NCI-H1694 (cell line): ENCODE results near the gene PPT1.
A peak's percentile ranks its signal among the peaks of the same experiment; 100 is the strongest.

Experiments
- DNase-seq: peaks from one replicate; lab custom pipeline; 2025; lab: John Stamatoyannopoulos, UW

The PPT1 gene

DNA sequence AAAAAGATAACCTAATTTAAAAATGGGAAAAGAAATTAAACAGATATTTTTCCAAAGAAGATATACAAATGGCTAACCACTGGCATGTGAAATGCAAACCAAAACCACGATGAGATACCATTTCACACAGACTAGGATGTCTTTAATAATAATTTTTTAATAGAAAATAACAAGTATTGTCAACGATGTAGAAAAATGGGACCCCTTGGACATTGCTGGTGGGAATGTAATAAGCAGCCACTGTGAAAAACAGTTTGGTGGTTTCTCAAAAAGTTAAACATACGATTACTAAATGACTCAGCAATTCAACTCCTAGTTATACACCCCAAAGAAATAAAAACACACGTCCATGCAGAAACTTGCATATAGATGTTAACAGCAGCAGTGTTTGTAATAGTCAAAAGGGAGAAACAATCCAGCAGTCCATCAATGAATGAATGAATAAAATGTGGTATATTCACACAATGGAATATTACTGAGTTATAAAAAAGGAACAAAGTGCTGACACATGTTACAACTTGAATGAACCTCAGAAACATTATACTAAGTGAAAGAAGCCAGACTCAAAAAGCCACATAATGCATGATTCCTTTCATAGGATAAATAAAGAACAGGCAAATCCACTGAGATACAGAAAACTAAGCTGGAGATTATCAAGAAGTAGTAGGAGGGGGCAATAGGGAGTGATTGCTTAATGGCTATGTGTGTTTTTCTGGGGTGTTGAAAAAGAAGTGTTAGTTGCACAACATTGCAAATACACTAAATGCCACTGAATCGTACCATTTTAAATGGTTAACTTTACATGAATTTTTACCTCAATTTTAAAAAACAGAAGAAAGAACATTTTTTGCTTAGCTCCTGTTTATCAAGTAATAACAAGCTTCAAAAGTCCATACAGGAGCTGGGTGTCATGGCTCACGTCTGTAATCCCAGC, 4.1 kb downstream of the PPT1 start:
- DNase-seq = no peak

DNA sequence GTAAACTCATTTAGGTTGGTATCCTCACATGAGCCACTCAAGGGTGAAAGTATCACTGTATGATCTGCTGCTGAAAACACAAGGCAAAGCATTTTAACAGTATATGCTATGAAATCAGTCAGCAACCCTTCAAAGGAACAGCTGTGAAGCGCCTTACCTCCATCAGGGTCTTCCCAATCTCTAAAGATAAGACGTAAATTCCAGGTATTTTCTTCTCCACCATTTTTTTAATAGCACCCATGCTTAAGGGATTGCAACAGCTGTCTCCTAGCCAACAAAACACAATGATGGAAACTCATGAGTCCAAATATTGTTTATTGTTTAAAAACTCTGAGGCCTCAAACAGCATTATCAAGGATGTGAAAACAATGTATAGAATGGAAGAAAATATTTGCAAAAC, 4.8 kb downstream of the PPT1 start:
- no peak for DNase-seq

DNA sequence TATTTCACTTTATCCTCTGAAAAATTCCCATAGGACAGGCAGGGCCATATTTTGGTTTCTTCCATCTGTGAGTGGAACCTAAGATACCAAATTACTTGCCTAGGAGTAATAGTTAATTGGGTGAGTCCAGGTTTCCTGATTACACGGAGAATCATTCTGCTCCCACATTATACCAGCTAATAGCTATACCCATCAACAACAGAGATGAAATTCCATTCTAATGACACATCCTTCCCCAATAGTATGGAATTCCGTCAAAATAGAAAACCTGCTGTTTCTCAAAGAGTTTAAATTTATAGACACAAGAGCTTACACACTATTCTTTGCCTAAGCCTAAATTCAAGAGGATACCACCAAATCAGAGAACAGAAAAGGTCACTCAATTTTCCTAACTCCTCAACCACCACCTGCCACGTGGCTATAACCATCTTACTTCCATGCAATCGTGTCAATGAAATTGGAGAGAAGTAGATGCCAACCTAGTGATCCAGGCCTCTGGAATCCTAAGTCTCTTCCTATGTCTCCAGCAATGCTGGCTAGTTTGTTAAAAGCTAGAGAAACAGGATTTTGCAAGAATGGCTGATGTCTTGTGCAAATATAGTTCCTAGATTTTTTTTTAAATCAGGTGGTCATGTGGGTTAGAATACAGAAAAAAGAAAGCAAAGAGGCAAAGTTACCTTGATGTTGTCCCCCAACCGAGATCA, 6.2 kb downstream of the PPT1 start:
- no peak for DNase-seq

DNA sequence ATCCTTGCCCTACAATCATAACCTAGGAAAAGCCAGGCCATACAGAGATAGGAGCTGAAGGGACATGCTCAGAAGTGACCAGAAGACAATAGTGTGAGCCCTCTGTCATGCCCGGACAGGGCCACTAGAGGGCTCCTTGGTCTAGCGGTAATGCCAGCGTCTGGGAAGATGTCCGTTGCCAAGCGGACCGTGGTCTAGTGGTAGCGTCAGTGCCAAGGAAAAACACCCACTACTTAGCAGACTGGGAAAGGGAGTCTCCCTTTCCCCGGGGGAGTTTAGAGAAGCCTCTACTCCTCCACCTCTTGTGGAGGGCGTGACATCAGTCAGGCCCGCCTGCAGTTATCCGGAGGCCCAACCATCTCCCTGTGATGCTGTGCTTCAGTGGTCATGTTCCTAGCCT, 12.3 kb downstream of the PPT1 start:
- peak; percentile 0 for DNase-seq

DNA sequence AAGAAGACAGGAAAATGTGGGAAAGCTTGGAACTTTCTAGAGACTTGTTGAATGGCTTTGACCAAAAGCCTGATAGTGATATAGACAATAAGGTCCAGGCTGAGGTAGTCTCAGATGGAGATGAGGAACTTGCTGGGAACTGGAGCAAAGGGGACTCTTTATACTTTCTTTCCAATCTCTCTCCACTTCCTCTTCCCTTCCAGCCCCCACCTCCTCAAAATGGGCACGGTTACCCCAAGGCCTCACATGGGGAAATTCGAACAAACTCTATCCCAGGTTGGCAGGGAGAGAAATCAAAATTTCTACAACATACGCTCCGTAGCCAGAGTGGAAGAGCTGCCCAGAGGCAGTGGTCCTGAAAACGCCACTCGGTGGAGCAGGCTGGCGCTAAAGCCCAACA, 15.2 kb downstream of the PPT1 start:
- DNase-seq = no peak

DNA sequence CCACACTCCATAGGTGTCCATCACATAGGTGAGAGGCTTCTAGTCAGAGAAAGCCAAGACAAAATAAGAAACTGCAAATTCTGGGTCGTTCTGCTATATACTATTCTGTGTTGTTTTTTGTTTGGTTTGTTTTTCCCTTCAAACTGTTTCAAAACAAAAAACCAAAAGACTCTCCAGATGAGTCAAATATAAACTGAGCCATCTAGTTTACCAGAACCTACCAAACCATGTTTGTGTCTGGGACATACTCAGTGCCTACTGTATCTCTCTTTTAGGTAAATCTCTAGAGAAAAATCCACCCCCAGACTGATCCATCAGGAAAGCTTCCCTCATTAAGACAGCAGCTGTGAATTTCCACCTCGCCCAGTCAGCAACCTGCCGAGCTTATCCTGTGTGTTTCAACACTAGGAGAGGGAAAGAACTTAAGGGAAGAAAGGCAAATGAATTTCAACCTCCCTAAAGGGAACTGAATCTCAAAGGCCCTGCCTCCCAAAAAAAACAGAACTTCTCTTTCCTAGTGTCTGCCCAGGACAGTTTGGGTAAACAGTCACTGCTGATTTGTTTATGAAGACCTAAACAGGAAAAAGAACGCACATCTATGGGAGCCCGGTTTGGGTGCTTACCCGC, 17.2 kb downstream of the PPT1 start:
- DNase-seq = no peak

DNA sequence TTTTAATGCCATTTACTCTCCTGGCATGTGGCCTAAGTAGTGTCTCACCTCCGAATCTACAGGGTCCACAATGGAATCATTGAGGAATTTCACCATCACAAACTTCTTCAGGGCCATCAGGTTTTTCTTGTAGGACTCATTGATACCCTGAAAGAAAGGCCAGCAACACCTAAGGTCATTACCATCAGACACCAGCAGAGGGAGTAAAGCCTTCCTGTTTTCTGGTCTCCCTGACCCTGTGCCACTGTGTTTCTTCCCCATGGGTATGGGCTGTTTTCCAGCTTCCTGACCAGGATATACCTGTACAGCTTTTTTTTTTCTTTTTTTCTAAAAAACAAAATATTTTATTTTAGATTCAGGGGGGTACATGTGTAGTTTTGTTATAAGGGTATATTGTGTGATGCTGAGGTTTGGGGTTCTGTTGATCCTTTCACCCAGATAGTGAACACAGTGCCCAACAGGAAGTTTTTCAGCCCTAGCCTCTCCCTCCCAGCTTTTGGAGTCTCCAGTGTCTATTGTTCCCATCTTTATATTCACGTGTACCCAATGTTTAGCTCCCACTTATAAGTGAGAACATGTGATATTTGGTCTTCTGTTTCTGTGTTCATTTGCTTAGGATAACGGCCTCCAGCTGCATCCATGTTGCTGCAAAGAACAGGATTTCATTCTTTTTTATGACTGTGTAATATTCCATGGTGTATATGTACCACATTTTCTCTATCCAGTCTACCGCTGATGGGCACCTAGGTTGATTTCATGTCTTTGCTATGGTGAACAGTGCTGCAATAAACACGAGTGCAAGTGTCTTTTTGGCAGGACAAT, 18.3 kb downstream of the PPT1 start:
- DNase-seq = peak; percentile 56

DNA sequence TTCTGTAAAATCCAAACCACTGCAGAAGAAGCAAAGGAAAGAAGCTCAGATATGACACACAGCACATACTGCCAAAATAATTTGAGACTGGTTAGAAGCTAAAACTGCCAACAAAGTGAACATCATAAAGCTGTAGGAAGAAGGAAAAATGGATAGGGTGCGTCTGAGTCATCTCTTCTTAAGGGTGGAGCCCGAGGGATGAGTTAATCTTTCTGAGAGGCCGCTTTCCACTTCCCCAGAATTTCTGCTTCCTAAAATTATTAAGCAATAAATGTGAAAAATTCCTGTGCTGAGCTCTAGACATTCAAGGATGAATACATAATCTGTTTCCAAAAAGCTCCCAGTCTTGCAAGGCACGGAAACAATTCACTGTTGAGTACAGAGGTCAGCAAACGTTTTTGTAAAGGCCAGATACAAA, 20.1 kb downstream of the PPT1 start:
- DNase-seq = no peak

DNA sequence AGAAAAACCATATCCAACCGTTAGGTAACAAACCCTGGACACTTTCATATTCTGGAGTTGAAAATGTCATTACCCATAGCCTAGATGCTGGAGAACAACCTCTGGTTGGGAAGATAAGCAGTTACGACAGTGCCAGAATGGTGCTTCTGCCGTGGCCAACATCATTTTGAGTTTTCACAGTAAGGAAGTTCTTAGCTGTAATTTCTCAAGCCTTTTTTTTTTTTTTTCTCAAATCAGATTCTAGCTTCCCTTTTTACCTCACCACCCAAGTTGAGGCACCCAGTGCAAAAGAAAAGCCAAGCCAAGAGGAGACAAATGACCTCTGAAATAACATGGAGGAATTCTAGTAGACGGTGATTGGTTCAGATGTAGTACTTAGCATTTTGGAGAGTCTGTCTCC, 21.8 kb downstream of the PPT1 start:
- DNase-seq = no peak

DNA sequence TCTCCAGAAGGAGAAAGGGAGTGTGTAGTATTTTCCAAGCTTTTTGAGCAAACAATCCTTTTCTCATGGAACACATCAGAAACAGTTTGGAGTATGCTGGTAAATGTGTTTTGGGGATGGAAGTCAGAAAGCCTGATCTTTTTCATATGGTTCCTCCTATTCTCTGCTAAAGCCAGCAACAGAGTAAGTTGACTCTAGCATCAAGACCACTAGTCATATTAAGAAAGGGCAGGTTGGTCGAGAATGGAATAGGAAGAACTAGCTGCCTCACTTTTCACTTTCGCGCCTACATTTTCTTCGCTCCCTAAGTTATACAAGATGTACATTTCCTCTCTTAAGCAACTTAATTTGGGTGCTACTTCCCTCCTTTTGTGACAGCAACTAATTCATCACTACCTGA, 24.0 kb downstream of the PPT1 start:
- no peak for DNase-seq

DNA sequence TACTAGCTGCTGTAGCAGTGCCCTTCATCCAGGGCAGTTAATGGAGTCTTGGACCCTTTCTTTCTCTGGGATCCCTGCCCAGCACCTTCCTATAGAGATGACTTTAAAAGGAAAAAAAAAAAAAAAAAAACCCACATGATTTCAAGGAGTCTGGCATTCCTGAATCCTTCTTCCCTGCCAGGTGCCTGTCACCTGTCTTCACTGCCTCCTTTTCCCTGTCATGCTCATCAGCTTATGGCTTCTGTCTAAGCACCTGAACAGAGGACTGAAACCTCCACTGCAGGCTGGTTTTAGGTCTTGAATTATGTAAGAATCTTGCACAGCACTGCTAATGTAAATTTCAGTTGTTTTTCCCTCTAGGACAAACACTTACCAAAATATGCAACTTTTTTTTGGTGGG, 24.9 kb downstream of the PPT1 start:
- no peak for DNase-seq

DNA sequence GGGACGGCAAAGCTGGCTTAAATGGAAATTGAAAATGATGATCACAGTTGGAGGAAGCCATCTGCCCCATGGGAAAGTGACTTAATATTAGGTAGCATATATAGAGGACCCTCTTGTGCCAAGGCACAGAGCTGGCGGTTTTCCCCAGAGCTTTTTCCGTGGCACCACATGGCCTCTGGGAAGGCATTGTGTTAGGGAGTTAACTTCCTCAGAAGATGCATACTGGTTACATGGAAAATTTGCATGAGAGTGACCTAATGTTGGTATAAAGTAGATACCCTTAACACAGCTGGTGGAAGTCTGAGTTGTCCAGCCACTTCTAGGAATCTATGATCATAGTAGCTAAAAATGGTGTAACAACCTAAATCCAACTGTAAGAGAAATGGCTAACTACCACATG, 29.2 kb downstream of the PPT1 start:
- no peak for DNase-seq

DNA sequence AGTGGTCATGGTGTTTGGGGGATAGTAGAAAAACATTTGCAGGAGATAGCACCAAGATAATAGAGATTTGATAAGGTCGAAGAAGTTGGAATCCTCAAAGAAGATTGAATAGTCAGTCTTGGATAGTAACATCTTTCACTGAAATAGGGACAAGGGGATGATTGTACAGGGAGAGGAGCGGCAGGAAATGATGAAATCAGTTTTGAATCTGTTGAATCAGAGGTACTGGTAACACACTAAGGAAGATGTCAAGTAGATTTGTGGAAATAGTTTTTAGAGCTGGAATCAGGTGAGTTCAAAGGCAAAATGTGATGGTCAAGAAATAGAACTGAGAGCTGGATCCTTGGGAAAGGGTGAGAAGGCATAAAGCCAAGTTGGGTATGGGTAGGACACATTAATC, 30.0 kb downstream of the PPT1 start:
- no peak for DNase-seq

DNA sequence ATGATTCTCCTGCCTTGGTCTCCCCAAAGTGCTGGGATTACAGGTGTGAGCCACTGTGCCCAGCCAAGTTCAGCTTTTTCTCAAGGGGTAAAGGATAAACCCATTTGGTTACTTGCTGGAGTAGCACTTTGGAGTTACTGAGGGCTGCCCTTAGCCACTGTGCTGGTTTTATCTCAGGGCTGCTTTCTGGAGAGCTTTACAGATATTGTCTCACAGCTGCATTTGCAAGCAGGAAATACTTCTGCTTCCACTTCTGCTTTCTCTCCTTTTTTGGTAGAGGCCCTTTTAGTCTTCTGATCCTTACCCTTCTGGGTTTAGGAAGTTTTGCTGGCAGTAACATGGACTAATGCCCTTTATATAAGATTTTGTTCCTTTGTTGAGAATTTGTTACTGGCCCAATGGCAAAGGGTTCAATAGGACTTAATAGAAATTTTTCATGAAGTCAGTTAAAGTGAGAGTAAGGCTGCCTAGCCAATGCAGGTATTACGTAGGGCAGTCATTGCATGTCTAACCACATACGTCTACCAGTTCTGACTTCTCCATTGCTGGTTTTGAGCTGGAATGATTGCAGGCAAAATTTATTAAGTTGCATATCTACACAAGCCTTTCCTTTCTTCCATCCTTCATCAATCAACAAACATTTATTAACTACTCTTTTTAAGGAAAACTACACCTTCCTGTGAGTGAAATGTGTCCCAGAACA, 32.1 kb downstream of the PPT1 start:
- DNase-seq = no peak

DNA sequence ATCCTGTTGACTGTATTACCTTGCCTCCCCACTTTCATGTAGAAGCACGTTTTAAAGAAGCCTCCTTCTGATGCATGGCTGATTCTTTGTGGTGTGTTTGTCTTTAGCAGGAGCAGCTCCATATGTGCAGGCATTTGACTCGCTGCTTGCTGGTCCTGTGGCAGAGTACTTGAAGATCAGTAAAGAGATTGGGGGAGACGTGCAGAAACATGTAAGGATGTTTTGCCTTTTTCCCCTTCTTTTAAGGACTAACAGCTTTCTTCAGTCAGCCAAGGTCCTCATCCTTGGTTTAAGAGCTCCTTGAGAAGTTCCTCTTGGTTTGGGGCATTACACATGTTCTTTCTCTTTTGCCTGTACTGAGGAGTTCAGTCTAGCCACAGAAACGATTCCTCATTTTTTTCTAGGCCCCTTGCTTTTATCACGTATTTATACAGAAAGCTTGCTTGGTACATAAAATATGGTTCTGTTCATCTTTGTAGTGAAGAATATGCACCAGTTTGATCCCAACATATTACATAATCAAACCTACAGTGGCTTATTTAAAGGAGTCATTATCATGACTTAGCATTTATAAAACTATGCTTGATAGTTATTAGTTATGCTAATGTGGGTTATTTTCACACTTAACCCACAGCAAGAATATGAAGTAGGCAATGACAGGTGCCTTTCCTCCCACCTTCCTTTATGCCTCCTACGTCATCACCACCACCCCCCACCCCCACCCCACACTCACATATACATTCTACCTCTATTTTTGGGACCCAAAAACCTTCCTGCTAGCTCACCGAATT, 36.9 kb downstream of the PPT1 start:
- DNase-seq = no peak

DNA sequence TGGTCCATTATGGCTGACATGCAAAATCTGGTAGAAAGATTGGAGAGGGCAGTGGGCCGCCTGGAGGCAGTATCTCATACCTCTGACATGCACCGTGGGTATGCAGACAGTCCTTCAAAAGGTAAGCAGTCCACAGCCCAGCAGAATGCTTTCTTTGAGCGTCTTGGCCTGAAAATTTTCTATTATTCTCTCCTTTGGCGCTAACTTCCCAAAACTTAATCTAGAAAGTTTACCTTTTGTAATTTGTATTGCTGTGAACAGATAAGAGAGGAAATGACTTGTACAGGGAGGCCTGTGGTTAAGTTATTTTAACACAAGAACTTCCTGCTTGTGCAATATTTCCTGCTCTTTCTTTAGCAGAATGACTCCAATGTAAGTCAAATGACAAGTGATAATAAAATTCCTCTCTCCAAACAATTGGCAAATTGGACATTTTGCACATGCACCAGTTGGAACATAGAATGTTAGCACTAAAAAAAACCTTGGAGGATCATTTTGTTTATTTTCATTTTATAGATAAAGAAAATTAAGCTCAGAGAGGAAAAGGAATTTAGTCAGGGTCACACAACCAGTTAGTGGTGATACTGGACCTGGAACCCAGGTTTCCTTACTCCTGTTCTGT, 37.6 kb downstream of the PPT1 start:
- DNase-seq = no peak

DNA sequence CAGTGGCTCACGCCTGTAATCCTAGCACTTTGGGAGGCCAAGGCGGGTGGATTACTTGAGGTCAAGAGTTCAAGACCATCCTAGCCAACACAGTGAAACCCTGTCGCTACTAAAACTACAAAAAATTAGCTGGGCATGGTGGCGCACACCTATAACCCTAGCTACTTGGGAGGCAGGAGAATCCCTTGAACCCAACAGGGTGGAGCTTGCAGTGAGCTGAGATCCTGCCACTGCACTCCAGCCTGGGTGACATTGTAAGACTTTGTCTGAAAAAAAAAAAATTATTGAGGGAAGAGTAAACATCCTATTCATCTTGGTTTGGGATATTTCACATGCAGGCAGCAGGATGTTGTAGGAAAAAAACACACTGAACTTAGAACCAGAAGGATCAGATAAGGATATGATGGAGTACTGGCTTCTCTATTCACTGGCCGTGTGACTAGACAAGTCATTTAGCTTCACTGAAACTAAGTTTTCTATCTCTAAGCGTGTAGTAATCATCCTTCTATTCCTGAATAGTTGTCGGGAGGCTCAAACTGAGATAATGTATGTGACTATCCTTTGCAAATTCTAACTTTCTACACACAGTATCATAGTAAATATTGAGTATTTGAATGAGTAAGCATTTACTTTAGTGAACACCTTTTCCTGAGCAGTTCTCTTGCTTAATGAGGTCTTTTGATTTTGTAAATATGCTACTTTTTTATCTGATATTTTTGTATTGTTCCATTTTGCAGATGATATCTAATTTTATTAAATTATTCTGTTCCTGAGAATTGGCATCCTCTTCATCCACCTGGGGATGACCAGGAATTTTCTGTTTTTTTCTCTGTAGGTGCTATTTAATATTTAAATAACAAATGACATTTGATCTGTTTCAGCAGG, 38.4 kb downstream of the PPT1 start:
- no peak for DNase-seq

DNA sequence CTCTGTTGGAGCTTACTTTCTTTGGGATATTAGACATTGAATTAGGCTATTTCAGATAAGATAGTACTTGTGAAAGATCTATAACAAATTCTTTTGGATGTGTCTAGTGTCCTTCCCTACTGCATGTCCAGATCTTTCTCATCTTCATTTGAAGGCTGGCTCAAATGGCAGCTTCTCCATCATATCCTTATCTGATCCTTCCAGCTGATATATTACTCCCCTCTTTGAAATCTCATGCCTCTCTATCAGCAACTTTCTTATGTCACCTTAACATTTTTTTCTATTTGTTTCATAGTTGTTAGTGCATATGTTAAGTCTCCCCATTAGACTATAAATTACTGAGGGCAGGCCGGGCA, 39.0 kb downstream of the PPT1 start:
- DNase-seq = no peak

DNA sequence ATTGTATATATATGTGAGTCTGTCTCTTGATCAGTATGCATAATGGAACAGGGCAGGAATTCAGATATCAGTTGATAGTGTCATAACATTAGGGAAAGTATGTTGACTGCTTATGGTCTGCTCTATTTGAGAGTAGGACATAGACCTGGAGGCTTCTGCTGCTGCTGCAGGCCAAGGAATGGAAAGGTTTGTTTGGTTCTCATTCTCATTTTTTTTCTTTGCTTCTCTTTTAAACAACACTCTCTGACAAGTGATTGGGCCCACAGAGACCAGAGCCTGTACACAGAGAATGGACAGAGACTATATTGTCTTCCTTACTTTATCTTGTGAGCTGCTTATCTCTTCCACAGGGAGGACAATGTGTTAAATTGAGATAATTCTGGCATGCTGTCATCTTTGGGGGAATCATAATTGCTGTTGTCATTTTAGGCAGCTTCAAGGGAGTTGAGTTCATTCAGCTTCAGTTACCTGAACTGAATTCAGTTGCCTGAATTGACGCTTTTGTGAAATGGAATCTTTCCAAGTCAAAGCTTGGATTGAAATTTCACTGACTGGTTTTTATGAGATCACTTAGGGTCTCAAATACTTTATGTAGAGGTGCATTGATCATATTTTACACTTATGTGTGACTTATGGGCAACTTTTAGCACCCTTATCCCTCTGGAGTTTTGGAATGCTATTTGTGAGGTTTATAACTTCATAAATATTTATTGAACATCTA, 39.6 kb downstream of the PPT1 start:
- DNase-seq = no peak
